Measurements from ENCODE around the gene CCDC187.

CCDC187 gene

DNA sequence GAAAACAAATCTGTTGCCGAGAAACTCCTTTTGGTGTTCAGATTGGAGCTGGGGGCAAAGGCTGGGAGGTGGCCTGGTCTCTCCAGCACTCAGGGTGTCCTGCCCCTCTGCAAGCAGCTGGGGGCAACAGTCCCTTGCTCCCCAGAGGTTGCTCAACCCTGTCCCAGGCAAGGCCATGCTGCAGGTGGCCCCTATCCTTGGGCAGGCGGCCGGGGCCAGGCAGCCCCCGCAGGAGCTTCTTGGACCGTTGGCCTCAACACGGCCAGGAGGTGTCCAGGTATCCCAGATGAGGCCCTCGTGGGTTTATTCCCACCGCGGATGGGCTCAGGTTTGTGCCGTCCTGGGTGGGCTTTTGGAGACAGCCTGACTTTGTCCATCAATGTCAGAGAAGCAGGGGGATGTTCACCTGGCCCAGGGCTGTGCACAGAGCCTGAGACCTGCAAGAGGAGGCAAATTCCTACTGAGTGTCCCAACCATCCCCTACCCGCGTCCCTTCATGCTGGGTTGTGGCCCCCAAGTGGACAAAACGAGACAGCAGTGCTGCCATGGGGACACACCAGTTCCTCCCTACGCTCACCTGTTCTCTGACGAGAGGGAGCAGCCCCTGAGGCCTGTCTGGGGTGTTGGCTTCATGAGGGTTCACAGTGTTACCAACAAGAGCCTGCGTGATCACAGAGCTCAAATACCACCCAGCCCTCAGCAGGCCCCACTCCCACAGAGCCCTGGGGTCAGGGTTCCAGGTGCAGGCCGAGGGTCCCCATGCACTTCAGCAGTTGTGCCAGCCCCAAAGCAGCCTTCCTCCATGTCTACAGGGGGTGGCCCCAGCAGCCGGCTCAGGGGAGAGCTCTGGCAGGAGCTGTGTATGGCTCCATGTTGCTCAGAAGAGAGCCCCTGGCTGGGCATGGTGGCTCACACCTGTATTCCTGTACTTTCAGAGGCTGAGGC, 9.5 kb upstream of the CCDC187 start:
- TF ChIP-seq SUZ12 (IDR thresholded peaks at IDR 0.05; ENCODE audit: extremely low read depth, insufficient read depth, insufficient read length) = no peak
- TF ChIP-seq YY1 (IDR thresholded peaks at IDR 0.05; ENCODE audit: insufficient read depth, insufficient read length) = no peak
- TF ChIP-seq ZNF274 (IDR thresholded peaks at IDR 0.05; ENCODE audit: low read depth, low read length) = no peak
- Histone ChIP-seq H3K4me3 (ENCODE audit: insufficient read length, low read depth) (no peak overlapping the region), H3K36me3 (ENCODE audit: insufficient read depth, insufficient read length, low read length) (no peaks in the 10 kb centered on the region), H3K4me1 (ENCODE audit: insufficient read depth, insufficient read length) (peaks cover 13% of the 10 kb centered on the region), H3K9me3 (ENCODE audit: insufficient read depth, low read length) (peaks cover 21% of the 10 kb centered on the region), H3K9ac (ENCODE audit: insufficient read length, low read depth) (peak overlapping the region; percentile 47), H3K27me3 (ENCODE audit: insufficient read depth, insufficient read length) (no peaks in the 10 kb centered on the region)
- no peak for DNase-seq (ENCODE audit: low read depth, low spot score)

DNA sequence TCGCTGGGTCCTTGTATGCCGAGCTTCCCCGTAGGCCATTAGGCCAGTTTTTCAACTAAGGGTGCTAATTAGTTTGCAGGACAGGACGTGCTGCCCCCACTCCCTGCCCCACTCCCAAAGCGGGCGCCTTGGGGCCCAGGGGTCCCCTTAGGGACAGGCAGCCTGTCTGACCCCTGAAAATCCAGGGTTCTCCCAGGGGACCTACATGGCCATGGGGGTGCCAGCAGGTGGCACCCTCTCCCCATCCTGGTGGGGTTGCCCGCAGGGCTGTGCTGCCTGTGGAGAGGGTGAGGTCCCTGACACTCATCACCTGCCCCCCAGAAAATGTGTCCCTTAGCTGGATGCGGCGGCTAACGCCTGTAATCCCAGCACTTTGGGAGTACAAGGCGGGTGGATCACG, 8.5 kb upstream of the CCDC187 start:
- Histone ChIP-seq H3K27me3 (ENCODE audit: insufficient read depth, insufficient read length) (no peaks in the 10 kb centered on the region), H3K4me3 (ENCODE audit: insufficient read length, low read depth) (no peak overlapping the region), H3K9ac (ENCODE audit: insufficient read length, low read depth) (no peak overlapping the region), H3K9me3 (ENCODE audit: insufficient read depth, low read length) (peaks cover 21% of the 10 kb centered on the region), H3K36me3 (ENCODE audit: insufficient read depth, insufficient read length, low read length) (no peaks in the 10 kb centered on the region), H3K4me1 (ENCODE audit: insufficient read depth, insufficient read length) (peaks cover 8% of the 10 kb centered on the region)
- no peak for TF ChIP-seq SUZ12 (IDR thresholded peaks at IDR 0.05; ENCODE audit: extremely low read depth, insufficient read depth, insufficient read length)
- TF ChIP-seq YY1 (IDR thresholded peaks at IDR 0.05; ENCODE audit: insufficient read depth, insufficient read length) = no peak
- no peak for TF ChIP-seq ZNF274 (IDR thresholded peaks at IDR 0.05; ENCODE audit: low read depth, low read length)
- no peak for DNase-seq (ENCODE audit: low read depth, low spot score)

DNA sequence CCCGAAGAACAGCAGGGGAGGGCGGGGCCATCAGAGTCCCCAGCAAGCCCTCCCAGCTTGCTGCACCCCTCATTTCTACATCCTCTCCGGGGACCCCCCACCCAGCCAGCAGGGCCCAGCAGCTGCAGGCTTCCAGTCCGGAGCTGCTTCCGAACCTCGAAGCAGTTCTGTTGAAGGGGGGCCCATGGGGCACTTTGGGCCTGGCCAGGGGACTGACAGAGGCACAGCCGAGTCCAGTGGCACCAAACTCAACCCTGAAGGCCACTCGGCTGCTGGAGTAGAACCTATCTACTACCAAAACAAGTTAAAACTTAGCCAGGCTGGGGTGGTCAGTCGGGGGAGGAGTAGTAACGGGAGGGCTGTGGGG, 8.1 kb upstream of the CCDC187 start:
- no peak for DNase-seq (ENCODE audit: low read depth, low spot score)
- TF ChIP-seq SUZ12 (IDR thresholded peaks at IDR 0.05; ENCODE audit: extremely low read depth, insufficient read depth, insufficient read length) (no peak), YY1 (IDR thresholded peaks at IDR 0.05; ENCODE audit: insufficient read depth, insufficient read length) (no peak), ZNF274 (IDR thresholded peaks at IDR 0.05; ENCODE audit: low read depth, low read length) (no peak)
- Histone ChIP-seq H3K36me3 (ENCODE audit: insufficient read depth, insufficient read length, low read length) (no peaks in the 10 kb centered on the region), H3K9ac (ENCODE audit: insufficient read length, low read depth) (no peak overlapping the region), H3K4me1 (ENCODE audit: insufficient read depth, insufficient read length) (peaks cover 12% of the 10 kb centered on the region), H3K27me3 (ENCODE audit: insufficient read depth, insufficient read length) (no peaks in the 10 kb centered on the region), H3K9me3 (ENCODE audit: insufficient read depth, low read length) (peaks cover 21% of the 10 kb centered on the region), H3K4me3 (ENCODE audit: insufficient read length, low read depth) (no peak overlapping the region)

DNA sequence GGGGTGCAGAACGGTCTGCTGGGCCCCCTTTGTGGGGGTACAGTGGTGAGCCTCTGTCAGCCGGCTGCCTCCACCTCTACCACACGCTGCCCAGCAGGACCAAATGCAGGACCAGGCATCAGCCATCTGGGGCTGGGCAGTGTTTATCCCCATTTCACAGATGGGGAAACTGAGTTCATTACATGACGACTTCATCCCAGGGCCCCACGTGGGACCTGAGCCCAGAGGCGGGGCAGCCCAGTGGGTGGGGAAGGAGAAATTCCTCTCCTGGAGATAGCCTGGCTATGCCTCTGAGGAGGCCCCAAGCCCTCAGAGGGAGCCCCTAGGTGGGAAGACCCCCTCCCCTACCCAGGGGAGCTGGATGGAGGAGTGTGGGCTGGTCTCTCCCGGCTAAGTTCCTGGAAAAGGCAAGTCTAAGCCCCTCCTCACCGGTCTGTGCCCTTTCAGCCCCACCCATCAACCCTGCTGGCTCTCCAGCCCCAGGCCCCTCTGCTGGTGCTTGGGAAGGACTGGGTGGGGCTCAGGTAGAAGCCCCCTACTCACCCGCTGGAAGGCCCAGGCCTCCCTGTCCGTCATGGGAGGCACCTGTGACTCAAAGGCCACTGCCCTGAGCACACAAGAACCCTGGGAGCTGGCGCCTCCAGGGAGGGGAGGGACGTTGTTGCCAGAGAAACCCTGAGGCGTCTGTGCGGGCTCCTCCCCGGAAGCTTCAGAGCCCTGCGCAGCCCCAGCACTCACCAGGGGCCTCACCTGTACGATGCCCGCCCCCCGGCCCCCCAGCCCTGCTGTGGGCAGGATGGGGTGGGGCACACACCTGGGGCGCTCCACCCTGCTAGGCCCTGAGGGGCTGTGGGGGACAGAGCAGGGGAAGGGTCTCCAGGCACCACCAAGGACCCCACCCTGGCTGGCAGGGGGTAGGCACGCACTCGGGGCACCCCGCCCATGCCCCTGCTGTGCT, 7.4 kb upstream of the CCDC187 start:
- no peaks in the 10 kb centered on the region for H3K36me3 ChIP-seq (ENCODE audit: insufficient read depth, insufficient read length, low read length)
- H3K9ac ChIP-seq (ENCODE audit: insufficient read length, low read depth) = peak overlapping the region; percentile 9
- H3K4me1 ChIP-seq (ENCODE audit: insufficient read depth, insufficient read length) = peaks cover 16% of the 10 kb centered on the region
- no peak overlapping the region for H3K4me3 ChIP-seq (ENCODE audit: insufficient read length, low read depth)
- no peak for DNase-seq (ENCODE audit: low read depth, low spot score)
- peaks cover 21% of the 10 kb centered on the region for H3K9me3 ChIP-seq (ENCODE audit: insufficient read depth, low read length)
- TF ChIP-seq SUZ12 (IDR thresholded peaks at IDR 0.05; ENCODE audit: extremely low read depth, insufficient read depth, insufficient read length) (no peak), YY1 (IDR thresholded peaks at IDR 0.05; ENCODE audit: insufficient read depth, insufficient read length) (no peak), ZNF274 (IDR thresholded peaks at IDR 0.05; ENCODE audit: low read depth, low read length) (no peak)
- no peaks in the 10 kb centered on the region for H3K27me3 ChIP-seq (ENCODE audit: insufficient read depth, insufficient read length)

DNA sequence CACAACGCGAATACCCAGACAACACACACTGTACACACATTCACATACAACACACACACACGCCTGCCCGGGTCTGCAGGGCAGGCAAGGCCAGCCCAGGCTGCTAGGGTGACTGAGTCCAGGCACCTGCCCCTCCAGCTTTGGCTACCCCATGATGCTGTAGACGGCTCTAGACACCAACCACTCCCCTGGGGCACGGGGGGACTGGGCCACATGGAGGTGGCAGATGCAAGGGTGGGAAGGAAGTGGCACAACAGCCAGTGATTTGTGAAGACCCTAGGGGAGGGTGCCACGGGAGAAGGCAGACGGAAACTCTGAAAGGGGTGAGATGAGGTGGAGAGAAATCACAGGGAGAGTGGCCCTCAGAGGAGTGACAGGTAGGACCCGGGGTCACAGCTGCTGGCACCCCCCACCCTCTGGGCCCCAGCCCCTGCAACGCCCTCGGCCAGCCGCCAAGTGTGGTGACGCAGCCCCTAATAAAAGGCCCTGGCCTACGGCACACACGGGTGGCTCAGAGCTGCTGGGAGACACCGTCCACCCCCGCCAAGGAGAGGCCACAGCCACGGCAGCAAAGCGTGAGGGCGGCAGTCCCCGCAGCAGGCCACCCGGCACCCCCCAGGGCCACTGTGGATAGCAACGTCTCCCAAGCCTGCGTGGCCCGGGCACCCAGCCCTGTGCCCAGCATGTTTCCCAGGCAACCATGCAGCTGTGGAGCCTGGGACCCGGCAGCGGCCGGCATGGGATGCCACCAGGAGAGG, 6.6 kb upstream of the CCDC187 start:
- DNase-seq (ENCODE audit: low read depth, low spot score) = no peak
- Histone ChIP-seq H3K9me3 (ENCODE audit: insufficient read depth, low read length) (peaks cover 12% of the 10 kb centered on the region), H3K4me3 (ENCODE audit: insufficient read length, low read depth) (no peak overlapping the region), H3K4me1 (ENCODE audit: insufficient read depth, insufficient read length) (peaks cover 19% of the 10 kb centered on the region), H3K36me3 (ENCODE audit: insufficient read depth, insufficient read length, low read length) (no peaks in the 10 kb centered on the region), H3K9ac (ENCODE audit: insufficient read length, low read depth) (no peak overlapping the region), H3K27me3 (ENCODE audit: insufficient read depth, insufficient read length) (no peaks in the 10 kb centered on the region)
- TF ChIP-seq YY1 (IDR thresholded peaks at IDR 0.05; ENCODE audit: insufficient read depth, insufficient read length) (no peak), SUZ12 (IDR thresholded peaks at IDR 0.05; ENCODE audit: extremely low read depth, insufficient read depth, insufficient read length) (no peak), ZNF274 (IDR thresholded peaks at IDR 0.05; ENCODE audit: low read depth, low read length) (no peak)

DNA sequence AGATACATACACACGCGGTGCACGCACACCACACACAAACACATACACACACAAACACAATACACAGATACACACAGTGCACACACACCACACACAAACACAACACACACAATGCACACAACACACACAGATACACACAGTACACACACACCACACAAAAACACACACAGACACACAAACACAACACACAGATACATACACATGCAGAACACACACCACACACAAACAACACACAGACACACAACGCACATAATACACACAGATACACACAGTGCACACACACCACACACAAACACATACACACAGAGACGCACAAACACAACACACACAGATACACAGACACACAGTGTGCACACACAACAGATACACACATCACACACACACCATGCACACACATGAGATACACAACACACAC, 5.9 kb upstream of the CCDC187 start:
- peaks cover 5% of the 10 kb centered on the region for H3K9me3 ChIP-seq (ENCODE audit: insufficient read depth, low read length)
- TF ChIP-seq YY1 (IDR thresholded peaks at IDR 0.05; ENCODE audit: insufficient read depth, insufficient read length) = no peak
- no peak for TF ChIP-seq SUZ12 (IDR thresholded peaks at IDR 0.05; ENCODE audit: extremely low read depth, insufficient read depth, insufficient read length)
- TF ChIP-seq ZNF274 (IDR thresholded peaks at IDR 0.05; ENCODE audit: low read depth, low read length) = no peak
- H3K27me3 ChIP-seq (ENCODE audit: insufficient read depth, insufficient read length) = no peaks in the 10 kb centered on the region
- H3K4me1 ChIP-seq (ENCODE audit: insufficient read depth, insufficient read length) = peaks cover 19% of the 10 kb centered on the region
- H3K36me3 ChIP-seq (ENCODE audit: insufficient read depth, insufficient read length, low read length) = no peaks in the 10 kb centered on the region
- no peak overlapping the region for H3K4me3 ChIP-seq (ENCODE audit: insufficient read length, low read depth)
- H3K9ac ChIP-seq (ENCODE audit: insufficient read length, low read depth) = no peak overlapping the region
- DNase-seq (ENCODE audit: low read depth, low spot score) = no peak

All from NT2/D1 (cell line).